Measurements from ENCODE around the gene SNAP29. TPM values are rescaled to one million over a fixed set of nuclear protein-coding genes. Genes with fewer than 3 reads are reported as not detected.
A peak's percentile ranks its signal among the peaks of the same experiment; 100 is the strongest.

The SNAP29 gene
- total and polyA plus RNA-seq, 9 of the 15 experiments (the other 6 are each of a cell fraction or from before 2014, with no cell fraction given): 19.5 to 250 (median 75.9) TPM

DNA sequence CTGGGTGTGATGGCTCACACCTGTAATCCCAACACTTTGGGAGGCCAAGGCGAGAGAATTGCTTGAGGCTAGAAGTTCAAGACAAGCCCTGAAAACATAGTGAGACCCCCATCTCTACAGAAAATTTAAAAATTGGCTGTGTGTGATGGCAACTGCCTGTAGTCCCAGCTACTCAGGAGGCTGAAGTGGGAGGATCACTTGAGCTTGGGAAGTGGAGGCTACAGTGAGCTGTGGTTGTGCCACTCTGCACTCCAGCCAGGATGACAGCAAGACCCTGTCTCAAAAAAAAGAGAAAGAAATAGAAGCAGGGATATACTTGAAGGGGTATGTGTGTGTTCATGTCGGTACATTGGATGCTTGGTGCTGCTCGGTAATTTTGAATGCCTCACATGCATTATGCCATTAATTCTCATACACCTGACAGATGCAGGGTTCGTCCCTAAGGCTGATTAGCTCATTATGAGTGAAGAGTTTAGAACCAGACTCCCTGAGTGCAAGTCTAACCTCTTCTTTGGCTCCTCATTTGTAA lies 72.4 kb downstream of the SNAP29 start (continued):
- TF ChIP-seq ZNF280A (IDR thresholded peaks at IDR 0.05; ENCODE audit: low read depth, partially characterized antibody): no peak
- TF ChIP-seq HNRNPH1 (optimal IDR thresholded peaks at IDR 0.05; ENCODE audit: low read depth, low read length): no peak
- TF ChIP-seq, protein P1, sequence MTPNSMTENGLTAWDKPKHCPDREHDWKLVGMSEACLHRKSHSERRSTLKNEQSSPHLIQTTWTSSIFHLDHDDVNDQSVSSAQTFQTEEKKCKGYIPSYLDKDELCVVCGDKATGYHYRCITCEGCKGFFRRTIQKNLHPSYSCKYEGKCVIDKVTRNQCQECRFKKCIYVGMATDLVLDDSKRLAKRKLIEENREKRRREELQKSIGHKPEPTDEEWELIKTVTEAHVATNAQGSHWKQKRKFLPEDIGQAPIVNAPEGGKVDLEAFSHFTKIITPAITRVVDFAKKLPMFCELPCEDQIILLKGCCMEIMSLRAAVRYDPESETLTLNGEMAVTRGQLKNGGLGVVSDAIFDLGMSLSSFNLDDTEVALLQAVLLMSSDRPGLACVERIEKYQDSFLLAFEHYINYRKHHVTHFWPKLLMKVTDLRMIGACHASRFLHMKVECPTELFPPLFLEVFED (CRISPR knock-in tag; conservative IDR thresholded peaks at IDR 0.05): 0 out of 2 replicates have a peak, but pooled peaks have one; percentile 5
- TF ChIP-seq LARP7 (IDR thresholded peaks at IDR 0.05): no peak
- TF ChIP-seq NR0B1 (IDR thresholded peaks at IDR 0.05; ENCODE audit: partially characterized antibody): no peak
- no peak for TF ChIP-seq NFYB (IDR thresholded peaks at IDR 0.05; ENCODE audit: extremely low read depth, insufficient read length)
- no peak for TF ChIP-seq RUNX1 (IDR thresholded peaks at IDR 0.05; ENCODE audit: low read depth)
- no peak for TF ChIP-seq SIN3B (IDR thresholded peaks at IDR 0.05; ENCODE audit: low read depth)
- TF ChIP-seq ZNF224 (CRISPR knock-in tag; IDR thresholded peaks at IDR 0.05): no peak
- 0 out of 2 replicates have a peak, but pooled peaks have one; percentile 64 for TF ChIP-seq ZNF408 (CRISPR knock-in tag; IDR thresholded peaks at IDR 0.05; ENCODE audit: low read depth)
- TF ChIP-seq TARDBP (IDR thresholded peaks at IDR 0.05): no peak
- TF ChIP-seq E2F6 (IDR thresholded peaks at IDR 0.05; ENCODE audit: borderline replicate concordance in 1 of 2, extremely low read depth in 1 of 2, insufficient read depth in 1 of 2, insufficient read length in 1 of 2, low read depth in 1 of 2, low read length in 1 of 2, poor library complexity in 1 of 2, severe bottlenecking in 1 of 2): no peak
- TF ChIP-seq HMG20A (CRISPR knock-in tag; conservative IDR thresholded peaks at IDR 0.05): no peak
- TF ChIP-seq BRF2 (IDR thresholded peaks at IDR 0.05; ENCODE audit: borderline replicate concordance, insufficient read depth, insufficient read length): no peak
- 0 out of 2 replicates have a peak, but pooled peaks have one; percentile 28 for TF ChIP-seq ZBTB1 (CRISPR knock-in tag; IDR thresholded peaks at IDR 0.05; ENCODE audit: borderline replicate concordance, low read depth)
- TF ChIP-seq ETV5 (CRISPR knock-in tag; IDR thresholded peaks at IDR 0.05; ENCODE audit: low read depth): peak; percentile 45; the same call in 1 of the 2 replicates
- no peak for TF ChIP-seq MYBL2 (IDR thresholded peaks at IDR 0.05; ENCODE audit: low read depth)
- peak; percentile 61; the same call in 1 of the 2 replicates for TF ChIP-seq MYBL2 (CRISPR knock-in tag; IDR thresholded peaks at IDR 0.05; ENCODE audit: borderline replicate concordance)
- no peak for TF ChIP-seq WHSC1 (IDR thresholded peaks at IDR 0.05; ENCODE audit: low read length)
- peak; percentile 78; the same call in 1 of the 2 replicates for TF ChIP-seq ZNF124 (CRISPR knock-in tag; IDR thresholded peaks at IDR 0.05)
- TF ChIP-seq ZNF121 (CRISPR knock-in tag; conservative IDR thresholded peaks at IDR 0.05): no peak
- 0 out of 2 replicates have a peak, but pooled peaks have one; percentile 51 for TF ChIP-seq PHB (CRISPR knock-in tag; IDR thresholded peaks at IDR 0.05)
- peak; percentile 38; the same call in 1 of the 2 replicates for TF ChIP-seq ZC3H4 (CRISPR knock-in tag; IDR thresholded peaks at IDR 0.05; ENCODE audit: borderline replicate concordance)
